ENCODE results near the gene CCSER1.
"Not testable (repeated sequence)": the region's sequence is repeated elsewhere in the genome, so short reads cannot be mapped to it uniquely, and the experiment has no call there.

CCSER1 gene

GRCh38 chr4:90852237-90852636 is 725.0 kb downstream of the CCSER1 start:
- no peak for DNase-seq
- Mint-ChIP-seq H3K9me3 (peaks cover 6% of the 10 kb centered on the region), H3K27ac (no peak overlapping the region), H3K4me3 (no peak overlapping the region), H3K4me1 (ENCODE audit: low read depth) (no peaks in the 10 kb centered on the region), H3K36me3 (ENCODE audit: low read depth) (no peaks in the 10 kb centered on the region), H3K27me3 (no peaks in the 10 kb centered on the region)

- no peak for DNase-seq
- no peaks in the 10 kb centered on the region for H3K27me3 Mint-ChIP-seq
Observed at GRCh38 chr4:90855111-90855510, 727.9 kb downstream of the CCSER1 start.

DNA sequence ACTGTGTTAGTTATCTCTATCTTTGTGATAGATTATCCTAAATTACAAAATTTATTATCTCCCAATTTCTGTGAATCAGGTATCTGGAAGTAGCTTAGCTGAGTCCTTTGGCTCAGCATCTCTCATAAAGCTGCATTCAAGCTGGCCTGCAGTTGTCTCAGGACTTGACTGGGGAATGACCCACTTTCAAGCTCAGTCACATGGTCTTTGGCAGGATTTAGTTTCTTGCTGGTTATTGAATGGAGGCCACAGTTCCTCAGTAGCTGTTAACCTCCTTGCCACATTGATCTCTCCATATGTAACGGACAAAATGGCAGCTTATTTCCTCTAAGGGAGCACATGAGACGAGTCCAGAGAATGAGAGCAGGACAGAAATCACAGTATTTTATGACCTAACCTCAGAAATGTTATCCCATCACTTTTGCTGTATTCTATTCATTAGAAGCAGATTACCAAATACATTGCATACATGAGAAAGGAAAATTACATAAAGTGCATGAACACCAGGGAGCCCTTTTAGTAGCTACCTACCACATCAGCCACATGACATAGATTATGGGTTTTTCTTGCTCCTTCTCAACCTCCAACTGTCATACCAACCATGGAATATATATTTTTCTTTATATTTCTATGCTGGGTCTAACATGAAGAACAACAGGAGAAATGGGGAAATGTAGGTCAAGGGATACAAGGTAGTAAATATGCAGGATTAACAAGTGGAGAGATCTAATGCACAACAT is 730.1 kb downstream of the CCSER1 start:
- DNase-seq = no peak
- Mint-ChIP-seq H3K4me3 (no peak overlapping the region), H3K9me3 (peaks cover 8% of the 10 kb centered on the region), H3K27me3 (no peaks in the 10 kb centered on the region), H3K36me3 (ENCODE audit: low read depth) (no peaks in the 10 kb centered on the region), H3K4me1 (ENCODE audit: low read depth) (no peaks in the 10 kb centered on the region), H3K27ac (no peak overlapping the region)

More at GRCh38 chr4:90855111-90855510, 727.9 kb downstream of the CCSER1 start:
- Mint-ChIP-seq H3K4me3 (no peak overlapping the region), H3K4me1 (ENCODE audit: low read depth) (no peaks in the 10 kb centered on the region), H3K36me3 (ENCODE audit: low read depth) (no peaks in the 10 kb centered on the region), H3K9me3 (peaks cover 8% of the 10 kb centered on the region), H3K27ac (no peak overlapping the region)

GRCh38 chr4:90875791-90876190 is 748.6 kb downstream of the CCSER1 start:
- no peak for DNase-seq
- Mint-ChIP-seq H3K4me1 (ENCODE audit: low read depth) (no peaks in the 10 kb centered on the region), H3K9me3 (peaks cover 10% of the 10 kb centered on the region), H3K27ac (no peak overlapping the region), H3K4me3 (no peak overlapping the region), H3K36me3 (ENCODE audit: low read depth) (no peaks in the 10 kb centered on the region), H3K27me3 (no peaks in the 10 kb centered on the region)

DNA sequence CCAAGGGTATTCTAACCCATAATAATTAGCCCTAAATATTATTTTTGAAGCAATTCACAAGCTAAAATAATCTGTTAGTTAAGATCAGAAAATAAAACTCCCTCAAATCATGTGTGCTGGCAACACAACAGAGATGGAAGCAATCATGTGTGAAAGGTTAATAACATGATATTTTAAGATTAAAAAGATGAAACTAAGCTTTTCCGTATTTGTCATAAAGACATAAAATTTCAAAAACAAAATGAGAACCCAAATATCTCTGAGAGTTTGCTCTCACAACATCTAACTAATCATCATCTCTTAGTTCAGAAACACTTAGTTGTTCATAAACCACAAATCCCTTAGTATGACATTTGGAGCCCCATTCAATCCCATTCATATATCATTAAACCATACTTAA is 749.1 kb downstream of the CCSER1 start:
- Mint-ChIP-seq H3K27me3 (no peaks in the 10 kb centered on the region), H3K4me1 (ENCODE audit: low read depth) (no peaks in the 10 kb centered on the region), H3K27ac (no peak overlapping the region), H3K9me3 (peaks cover 12% of the 10 kb centered on the region), H3K4me3 (no peak overlapping the region), H3K36me3 (ENCODE audit: low read depth) (no peaks in the 10 kb centered on the region)
- DNase-seq = no peak

DNA sequence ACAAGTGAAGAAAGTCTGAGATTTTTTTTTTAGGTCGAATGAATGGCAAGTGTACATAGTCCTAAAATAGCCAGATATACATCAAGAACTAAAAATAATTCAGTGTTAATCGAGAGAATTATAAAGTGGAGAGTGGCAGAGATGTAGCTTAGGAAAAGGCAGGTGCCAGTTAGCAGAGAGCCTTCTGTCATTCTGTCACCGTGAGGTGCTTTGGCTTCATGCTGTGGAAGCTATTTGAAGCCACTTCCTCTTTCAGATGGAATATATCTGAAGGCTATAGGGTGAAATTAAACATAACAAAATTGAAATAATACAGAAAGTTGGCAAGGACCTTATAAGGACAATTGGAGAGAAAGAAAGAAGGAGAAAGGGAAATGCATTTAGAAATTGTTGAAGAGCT is 756.3 kb downstream of the CCSER1 start:
- H3K9me3 Mint-ChIP-seq = peaks cover 15% of the 10 kb centered on the region
- H3K4me1 Mint-ChIP-seq (ENCODE audit: low read depth) = no peaks in the 10 kb centered on the region
- H3K27ac Mint-ChIP-seq = no peak overlapping the region

DNA sequence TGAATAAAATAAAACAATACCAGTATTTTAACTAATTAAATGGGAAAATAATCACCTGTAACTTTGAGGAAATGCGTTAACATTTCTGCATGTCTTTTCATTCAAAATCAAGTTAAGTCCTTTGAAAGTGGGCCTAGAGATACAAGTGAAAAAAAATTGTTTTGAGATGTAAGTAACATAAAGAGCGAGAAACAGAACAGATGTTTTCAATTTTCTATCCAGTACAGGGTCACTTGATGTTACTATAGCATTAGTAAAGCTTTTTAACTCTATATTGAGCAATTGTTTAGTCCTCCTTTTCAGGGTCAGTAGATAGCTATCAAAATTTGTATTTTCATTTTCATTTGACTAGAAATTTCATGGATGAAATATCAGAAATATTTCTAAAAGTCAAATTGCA is 761.4 kb downstream of the CCSER1 start:
- Mint-ChIP-seq H3K4me1 (ENCODE audit: low read depth) (no peaks in the 10 kb centered on the region), H3K9me3 (peaks cover 10% of the 10 kb centered on the region), H3K4me3 (no peak overlapping the region), H3K36me3 (ENCODE audit: low read depth) (no peaks in the 10 kb centered on the region), H3K27me3 (no peaks in the 10 kb centered on the region), H3K27ac (no peak overlapping the region)
- DNase-seq = no peak

More for the DNA sequence above, 756.3 kb downstream of the CCSER1 start:
- no peaks in the 10 kb centered on the region for H3K36me3 Mint-ChIP-seq (ENCODE audit: low read depth)
- H3K4me3 Mint-ChIP-seq = no peak overlapping the region
- no peak for DNase-seq
- no peaks in the 10 kb centered on the region for H3K27me3 Mint-ChIP-seq

GRCh38 chr4:90889171-90889570 is 762.0 kb downstream of the CCSER1 start:
- Mint-ChIP-seq H3K9me3 (peaks cover 10% of the 10 kb centered on the region), H3K4me3 (no peak overlapping the region), H3K4me1 (ENCODE audit: low read depth) (no peaks in the 10 kb centered on the region), H3K27me3 (no peaks in the 10 kb centered on the region), H3K27ac (no peak overlapping the region), H3K36me3 (ENCODE audit: low read depth) (no peaks in the 10 kb centered on the region)
- DNase-seq = no peak

DNA sequence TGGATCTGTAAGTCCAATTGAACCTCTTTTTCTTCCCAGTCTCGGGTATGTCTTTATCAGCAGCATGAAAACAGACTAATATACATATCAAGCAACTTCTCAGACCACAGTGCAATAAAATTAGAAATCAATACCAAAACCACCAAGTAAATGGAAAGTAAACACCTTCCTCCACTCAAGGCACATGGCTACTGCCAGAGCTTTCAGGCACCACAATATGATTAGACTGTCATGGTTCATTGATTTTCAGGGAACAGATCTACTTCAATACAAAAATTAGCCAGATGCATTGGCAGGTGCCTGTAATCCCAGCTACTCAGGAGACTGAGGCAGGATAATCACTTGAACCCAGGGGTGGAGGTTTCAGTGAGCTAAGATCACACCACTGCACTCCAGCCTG is 776.2 kb downstream of the CCSER1 start:
- H3K36me3 Mint-ChIP-seq (ENCODE audit: low read depth); H3K27ac Mint-ChIP-seq; H3K27me3 Mint-ChIP-seq; H3K4me1 Mint-ChIP-seq (ENCODE audit: low read depth); H3K4me3 Mint-ChIP-seq; DNase-seq: not testable (repeated sequence)
- H3K9me3 Mint-ChIP-seq = peaks cover 37% of the 10 kb centered on the region

DNA sequence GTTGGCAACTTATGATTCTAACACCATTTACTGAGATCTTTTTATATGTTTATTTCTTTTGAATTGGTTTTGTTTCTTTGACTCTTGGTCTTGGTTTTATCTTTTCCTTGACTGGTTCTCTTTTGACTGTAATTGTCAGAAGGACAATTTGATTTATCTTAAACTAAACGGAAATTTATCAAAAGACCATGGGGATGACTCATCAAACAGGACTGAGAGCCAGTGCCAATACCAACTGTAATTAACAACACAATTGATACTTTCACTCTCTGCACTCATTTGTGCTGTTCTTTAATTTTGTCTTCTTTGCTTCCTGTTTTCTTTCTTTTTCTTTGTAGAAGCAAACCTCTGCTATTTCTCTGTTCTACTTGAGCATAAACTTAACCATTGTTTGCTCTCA is 776.8 kb downstream of the CCSER1 start:
- Mint-ChIP-seq H3K9me3 (peaks cover 37% of the 10 kb centered on the region), H3K27ac (no peak overlapping the region), H3K27me3 (no peaks in the 10 kb centered on the region), H3K36me3 (ENCODE audit: low read depth) (no peaks in the 10 kb centered on the region), H3K4me1 (ENCODE audit: low read depth) (no peaks in the 10 kb centered on the region), H3K4me3 (no peak overlapping the region)
- DNase-seq = no peak

GRCh38 chr4:90906239-90906638 is 779.0 kb downstream of the CCSER1 start:
- DNase-seq = no peak
- no peaks in the 10 kb centered on the region for H3K27me3 Mint-ChIP-seq
- peaks cover 20% of the 10 kb centered on the region for H3K9me3 Mint-ChIP-seq
- no peak overlapping the region for H3K27ac Mint-ChIP-seq
- H3K36me3 Mint-ChIP-seq (ENCODE audit: low read depth) = no peaks in the 10 kb centered on the region
- H3K4me1 Mint-ChIP-seq (ENCODE audit: low read depth) = no peaks in the 10 kb centered on the region
- no peak overlapping the region for H3K4me3 Mint-ChIP-seq

DNA sequence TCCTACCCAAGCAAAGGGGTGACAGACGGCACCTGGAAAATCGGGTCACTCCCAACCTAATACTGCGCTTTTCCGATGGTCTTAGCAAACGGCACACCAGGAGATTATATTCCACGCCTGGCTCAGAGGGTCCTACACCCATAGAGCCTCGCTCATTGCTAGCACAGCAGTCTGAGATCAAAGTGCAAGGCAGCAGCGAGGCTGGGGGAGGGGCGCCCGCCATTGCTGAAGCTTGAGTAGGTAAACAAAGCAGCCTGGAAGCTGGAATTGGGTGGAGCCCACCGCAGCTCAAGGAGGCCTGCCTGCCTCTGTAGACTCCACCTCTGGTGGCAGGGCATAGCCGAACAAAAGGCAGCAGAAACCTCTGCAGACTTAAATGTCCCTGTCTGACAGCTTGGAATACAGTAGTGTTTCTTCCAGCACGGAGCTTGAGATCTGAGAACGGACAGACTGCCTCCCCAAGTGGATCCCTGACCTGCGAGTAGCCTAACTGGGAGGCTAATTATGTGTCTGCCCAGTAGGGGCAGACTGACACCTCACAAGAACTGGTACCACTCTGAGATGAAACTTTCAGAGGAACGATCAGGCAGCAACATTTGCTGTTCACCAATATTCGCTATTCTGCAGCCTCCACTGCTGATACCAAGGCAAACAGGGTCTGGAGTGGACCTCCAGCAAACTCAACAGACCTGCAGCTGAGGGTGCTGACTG is 784.7 kb downstream of the CCSER1 start:
- not testable (repeated sequence) for H3K27me3 Mint-ChIP-seq; DNase-seq; H3K27ac Mint-ChIP-seq; H3K36me3 Mint-ChIP-seq (ENCODE audit: low read depth); H3K4me1 Mint-ChIP-seq (ENCODE audit: low read depth); H3K4me3 Mint-ChIP-seq
- peaks cover 13% of the 10 kb centered on the region for H3K9me3 Mint-ChIP-seq

- H3K36me3 Mint-ChIP-seq (ENCODE audit: low read depth) = no peaks in the 10 kb centered on the region
- no peak overlapping the region for H3K27ac Mint-ChIP-seq
- peaks cover 2% of the 10 kb centered on the region for H3K9me3 Mint-ChIP-seq
Observed at GRCh38 chr4:90922174-90922573, 795.0 kb downstream of the CCSER1 start.

GRCh38 chr4:90926957-90927356 is 799.8 kb downstream of the CCSER1 start:
- no peak for DNase-seq
- Mint-ChIP-seq H3K4me1 (ENCODE audit: low read depth) (no peaks in the 10 kb centered on the region), H3K27ac (no peak overlapping the region), H3K27me3 (no peaks in the 10 kb centered on the region), H3K4me3 (no peak overlapping the region), H3K9me3 (peaks cover 2% of the 10 kb centered on the region), H3K36me3 (ENCODE audit: low read depth) (no peaks in the 10 kb centered on the region)

More at GRCh38 chr4:90922174-90922573, 795.0 kb downstream of the CCSER1 start:
- Mint-ChIP-seq H3K4me3 (no peak overlapping the region), H3K27me3 (no peaks in the 10 kb centered on the region), H3K4me1 (ENCODE audit: low read depth) (no peaks in the 10 kb centered on the region)
- DNase-seq = no peak

DNA sequence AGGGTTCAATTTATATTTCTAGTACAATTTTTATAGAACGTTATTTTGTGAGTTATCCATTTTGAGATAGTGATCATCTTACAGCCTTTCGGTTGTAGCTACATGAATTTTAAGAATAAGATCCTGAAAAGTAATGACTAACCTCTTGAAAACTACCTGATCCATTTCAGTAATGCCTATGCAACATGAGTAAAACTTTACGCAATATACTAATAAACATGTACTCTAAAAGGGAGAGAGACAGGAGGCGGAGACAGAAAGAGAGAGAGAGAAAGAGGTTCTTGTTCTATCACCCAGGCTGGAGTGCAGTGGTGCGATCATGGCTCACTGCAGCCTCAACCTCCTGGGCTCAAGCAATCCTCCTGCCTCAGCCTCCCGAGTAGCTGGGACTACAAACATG is 816.1 kb downstream of the CCSER1 start:
- Mint-ChIP-seq H3K27ac (no peak overlapping the region), H3K27me3 (no peaks in the 10 kb centered on the region), H3K9me3 (peaks cover 14% of the 10 kb centered on the region), H3K4me3 (no peak overlapping the region), H3K4me1 (ENCODE audit: low read depth) (no peaks in the 10 kb centered on the region), H3K36me3 (ENCODE audit: low read depth) (no peaks in the 10 kb centered on the region)
- DNase-seq = no peak
